GM19452 (cell line): ENCODE data around the gene LRPPRC.
"Not testable (repeated sequence)": the region's sequence is repeated elsewhere in the genome, so short reads cannot be mapped to it uniquely, and the experiment has no call there.

Experiments
- ATAC-seq: cut with Tn5 transposase; IDR thresholded peaks from one replicate; pipeline ENCODE4 v1.9.1; 2021; ENCODE audit not compliant: unreplicated experiment

Gene LRPPRC

DNA sequence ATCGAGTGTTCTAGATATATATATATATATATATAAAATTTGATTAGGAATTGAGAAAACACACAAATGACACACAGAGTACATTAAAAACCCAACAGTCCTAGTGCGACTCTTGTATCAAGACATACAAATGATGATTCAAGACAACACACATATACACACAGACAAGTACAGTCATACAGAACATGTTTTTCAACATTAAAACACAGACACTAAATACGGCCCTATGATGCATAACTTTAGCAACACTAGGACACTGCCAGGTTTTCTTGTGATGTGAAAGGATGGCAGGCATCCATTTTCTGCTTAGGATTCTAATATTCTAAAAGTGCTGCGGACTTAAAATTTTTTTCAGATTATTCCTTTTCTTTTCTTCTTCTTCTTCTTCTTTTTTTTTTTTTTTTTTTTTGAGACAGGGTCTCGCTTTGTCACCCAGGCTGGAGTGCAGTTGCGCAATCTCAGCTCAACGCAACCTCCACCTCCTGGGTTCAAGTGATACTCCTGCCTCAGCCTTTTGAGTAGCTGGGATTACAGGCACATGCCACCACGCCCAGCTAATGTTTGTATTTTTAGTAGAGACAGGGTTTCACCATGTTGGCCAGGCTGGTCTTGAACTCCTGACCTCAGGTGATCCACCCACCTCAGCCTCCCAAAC, 84.5 kb downstream of the LRPPRC start:
- not testable (repeated sequence) for ATAC-seq

DNA sequence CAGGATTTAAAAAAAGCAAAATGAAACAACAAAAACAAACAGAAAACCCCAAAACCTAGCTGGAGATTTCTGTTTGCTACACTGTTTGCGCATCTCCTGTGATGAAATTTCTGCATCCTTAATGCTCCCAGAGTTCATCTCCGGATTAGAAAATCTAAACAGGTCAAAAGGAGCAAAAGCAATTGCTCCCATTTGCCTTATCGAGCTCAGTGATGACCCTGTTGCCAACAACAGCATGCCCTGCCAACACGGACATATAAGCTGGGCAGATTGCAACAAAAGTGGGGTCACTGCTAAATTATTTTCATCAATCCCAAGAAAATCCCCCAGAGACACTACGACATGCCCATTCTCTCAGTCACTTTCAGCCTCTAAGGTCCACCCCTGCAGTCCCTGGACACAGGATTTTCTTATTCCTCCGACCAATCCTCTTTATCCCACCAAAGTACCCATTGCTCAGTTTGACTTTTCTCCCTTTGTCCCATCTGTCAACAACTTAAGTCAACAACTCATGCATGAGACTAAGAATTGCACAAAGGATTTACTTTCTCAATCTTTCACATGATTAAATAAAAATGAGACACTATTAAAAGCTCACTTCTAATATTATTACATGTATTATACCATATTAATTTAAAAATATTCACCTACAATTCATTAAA, 89.2 kb downstream of the LRPPRC start:
- ATAC-seq, result no peak

DNA sequence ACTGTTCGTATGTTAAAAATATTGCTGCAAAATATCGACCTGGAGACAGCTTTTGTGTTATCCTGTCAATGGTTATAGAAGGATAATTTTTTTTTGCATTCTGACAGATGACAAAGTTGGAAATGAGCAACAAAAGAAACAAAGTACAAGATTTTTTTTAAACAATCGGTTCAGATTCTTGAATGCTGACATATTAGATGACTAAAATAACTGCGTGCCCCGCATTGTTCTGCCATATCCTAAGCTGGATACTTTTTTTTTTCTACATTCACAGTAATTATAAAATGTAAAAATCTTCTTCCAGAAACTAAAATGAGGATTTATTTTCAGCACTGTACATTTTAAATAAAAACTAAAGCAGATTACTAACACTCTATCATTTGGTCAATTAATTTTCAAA, 89.9 kb downstream of the LRPPRC start:
- ATAC-seq, result no peak

DNA sequence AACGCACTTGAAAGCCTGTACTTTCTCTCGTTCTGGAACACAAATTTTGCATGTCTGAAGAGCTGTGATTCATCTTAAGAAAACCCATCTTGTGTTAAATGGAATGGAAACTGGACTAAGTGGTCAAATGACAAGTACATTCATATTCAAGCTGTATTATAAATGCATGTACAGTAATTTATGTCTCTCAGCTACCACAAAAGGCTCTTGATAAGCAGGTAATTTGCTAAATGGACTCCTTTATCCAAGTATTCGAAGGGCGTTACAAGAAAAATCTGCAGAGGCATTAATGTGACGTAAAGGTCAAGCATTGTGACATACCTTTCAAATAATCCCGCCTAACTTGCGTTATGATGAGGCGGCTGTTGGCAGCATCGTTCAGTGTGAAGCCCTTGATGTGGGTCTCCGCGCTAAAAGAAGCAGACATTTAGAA, 90.4 kb downstream of the LRPPRC start:
- no peak for ATAC-seq

DNA sequence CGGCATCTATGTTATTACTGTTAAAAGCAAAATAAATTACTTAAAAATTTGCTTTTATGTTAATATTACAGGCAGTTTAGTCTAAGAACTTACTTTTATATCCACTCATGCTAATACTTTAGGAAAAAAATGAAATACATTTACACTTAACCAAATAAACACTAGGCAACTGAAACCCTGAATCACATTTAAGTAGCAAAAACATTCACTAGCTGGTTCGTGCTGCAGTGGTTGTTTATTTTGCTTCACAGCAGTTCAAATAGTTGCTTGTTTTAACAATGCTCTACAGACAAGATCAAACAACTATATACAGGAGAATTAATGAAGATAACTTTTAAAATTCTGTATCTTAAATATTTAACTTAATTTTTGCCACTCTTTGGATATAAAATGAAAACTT, 96.2 kb downstream of the LRPPRC start:
- ATAC-seq, result no peak

DNA sequence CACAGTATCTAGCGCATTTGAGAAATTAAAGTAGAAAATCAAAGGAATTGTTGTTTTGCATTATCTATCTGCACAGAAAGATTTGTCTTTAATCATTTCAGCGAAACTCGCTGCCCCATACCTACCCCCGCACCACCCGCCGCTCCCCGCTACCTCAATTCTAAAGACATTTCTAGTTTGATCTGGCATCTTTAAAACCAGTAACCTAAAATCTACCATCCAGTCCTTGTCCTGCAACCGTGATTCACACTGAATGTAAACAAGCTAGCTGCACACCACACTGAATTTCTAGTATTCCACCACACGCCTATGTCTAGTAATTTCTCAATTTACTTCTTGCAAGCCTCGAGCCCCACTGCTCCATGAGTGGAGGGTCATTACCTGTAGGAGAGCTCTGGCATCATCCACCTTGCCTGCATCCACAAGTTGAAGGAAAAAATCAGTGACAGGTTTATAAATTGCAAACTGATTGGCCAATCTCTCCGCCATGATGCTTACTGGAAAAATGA, 96.9 kb downstream of the LRPPRC start:
- ATAC-seq, result no peak

DNA sequence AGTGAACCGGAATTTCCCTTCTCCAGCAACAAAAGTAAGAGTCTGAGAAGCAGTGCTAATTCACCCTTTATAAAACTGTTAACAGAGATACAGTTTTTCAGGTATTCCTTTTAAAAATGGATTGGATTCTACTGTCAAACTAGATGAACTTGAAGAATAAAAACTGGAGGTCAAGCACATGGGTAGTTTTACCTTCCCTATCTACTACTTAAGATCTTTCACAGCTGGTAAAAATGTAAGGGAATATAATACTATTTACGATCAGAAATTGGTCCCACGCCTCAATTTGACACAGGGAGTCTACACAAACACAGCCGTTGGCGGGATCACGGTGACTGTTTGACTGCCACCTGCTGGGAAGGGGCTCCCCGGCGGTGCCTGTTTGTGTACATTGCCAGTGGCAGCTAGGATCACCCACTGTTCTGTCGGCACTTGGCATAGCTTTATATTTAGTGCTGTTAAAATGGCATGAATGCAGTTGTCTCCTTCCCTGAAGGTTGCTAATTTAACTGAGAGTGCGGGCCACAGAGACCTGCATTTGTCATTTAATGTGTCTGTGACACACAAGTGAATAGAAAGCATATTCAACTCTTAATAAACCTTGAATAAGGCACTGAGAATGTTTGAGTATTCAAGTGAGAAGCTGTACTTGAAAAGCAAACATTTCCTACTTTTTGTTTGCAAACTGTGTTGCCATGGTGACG, 97.5 kb downstream of the LRPPRC start:
- ATAC-seq, result no peak

DNA sequence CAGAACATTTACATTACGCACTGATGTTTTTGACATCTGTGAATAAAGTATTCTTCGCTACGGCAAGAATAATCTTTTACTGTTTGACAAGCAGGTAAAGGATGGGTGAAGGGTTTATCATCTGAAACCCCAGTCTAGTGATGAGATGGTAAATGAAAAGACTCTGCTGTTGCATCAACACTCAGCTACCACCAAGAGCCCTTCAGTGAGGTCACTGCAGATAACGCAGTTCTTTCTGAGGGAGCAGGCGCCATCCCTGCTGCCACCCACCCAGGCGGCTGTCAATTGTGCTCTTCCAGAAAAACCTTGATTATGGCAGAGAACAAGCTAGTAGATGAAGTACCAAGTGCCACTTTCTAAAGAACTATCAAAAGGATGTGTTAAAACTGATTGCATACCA, 98.3 kb downstream of the LRPPRC start:
- no peak for ATAC-seq

DNA sequence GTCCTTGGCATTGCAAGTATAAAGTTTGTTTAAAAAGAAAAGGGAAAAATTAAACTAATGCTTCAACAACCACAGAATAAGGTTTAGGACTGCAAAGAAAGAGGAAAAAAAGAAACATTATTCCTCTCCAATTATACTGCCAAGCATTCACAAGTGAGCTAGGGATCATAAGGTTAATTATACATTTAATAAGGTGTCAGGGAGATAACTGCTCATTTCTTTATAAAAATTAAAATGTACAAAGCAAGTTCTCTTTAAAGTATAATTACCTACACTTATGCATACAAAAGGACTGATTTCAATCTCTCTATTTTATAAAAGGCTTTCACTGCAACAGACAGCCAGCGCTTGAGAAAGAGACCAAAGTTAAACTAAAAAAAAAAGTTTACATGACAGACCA, 98.9 kb downstream of the LRPPRC start:
- no peak for ATAC-seq

DNA sequence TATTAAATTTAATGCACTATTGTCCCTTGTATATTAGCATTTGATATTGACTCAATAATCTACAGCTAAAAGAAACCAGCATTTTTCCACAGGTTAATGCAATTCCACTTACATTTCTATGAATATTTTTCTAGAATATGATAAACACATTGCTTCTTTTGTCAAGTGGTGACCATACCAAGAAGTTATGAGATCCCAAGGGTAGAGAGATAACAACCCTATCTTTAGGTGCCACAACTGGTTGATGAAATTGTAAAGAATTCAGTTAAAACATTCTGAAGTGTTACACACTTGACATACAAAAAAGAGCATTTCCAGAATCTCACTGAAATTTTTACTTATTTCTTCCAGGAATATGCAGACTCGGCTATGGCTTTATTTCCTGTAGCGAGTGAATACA, 101.0 kb downstream of the LRPPRC start:
- no peak for ATAC-seq

DNA sequence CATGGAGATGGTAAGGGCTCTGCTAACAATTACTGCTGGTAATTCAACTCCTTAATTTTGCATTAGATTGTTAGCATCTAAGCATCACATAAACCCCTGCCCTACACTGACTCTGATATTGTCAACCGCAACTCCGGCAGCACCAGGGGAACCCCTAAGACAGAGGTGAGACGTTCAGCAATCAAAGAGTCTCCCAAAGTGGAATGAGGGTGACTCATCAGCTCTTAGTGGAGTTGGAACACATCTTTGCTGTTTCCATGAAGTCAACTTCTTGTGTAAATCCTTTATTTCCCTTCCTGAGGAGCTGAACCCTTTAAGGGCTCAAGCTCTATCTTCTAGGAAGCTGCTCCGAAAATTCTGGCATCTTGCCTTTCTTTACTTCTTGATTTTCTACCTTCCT, 104.9 kb downstream of the LRPPRC start:
- no peak for ATAC-seq

DNA sequence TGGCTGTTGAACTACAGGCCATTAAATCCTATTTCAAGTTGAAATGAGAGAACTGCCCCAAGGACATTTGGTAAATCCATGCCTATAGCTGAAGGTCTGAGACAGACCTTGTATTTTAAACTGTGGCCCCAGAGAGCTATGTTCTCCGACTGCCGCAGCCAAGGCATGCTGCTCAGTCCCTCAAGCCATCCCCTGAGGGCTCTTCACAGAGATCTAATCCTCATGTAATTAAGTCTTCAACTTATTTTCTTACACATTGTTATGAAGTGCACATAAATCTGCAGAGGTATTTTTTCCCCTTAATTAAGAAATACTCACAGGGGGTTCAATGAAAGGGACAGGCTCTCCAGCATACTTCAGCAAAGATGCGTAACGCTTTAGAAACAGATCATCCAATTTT, 106.4 kb downstream of the LRPPRC start:
- no peak for ATAC-seq

DNA sequence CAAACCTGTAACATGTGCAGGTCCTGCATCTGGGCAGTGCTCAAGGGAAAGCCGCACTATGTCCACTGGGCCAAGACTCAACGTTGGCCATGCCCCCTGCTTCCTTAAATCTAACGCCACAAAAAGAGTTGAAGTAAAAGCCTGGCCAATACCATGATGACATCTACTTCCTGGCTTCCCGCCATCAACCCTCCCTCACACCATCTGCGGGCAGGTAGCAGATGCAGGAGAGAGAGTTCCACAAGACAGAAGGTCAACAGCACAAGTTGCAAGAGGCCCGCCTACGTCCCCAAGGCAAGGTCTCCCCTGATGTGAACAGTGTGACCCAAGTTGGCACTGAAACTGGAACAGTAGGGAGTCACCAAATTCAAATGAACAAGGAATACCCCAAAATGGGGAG, 108.6 kb downstream of the LRPPRC start:
- no peak for ATAC-seq

DNA sequence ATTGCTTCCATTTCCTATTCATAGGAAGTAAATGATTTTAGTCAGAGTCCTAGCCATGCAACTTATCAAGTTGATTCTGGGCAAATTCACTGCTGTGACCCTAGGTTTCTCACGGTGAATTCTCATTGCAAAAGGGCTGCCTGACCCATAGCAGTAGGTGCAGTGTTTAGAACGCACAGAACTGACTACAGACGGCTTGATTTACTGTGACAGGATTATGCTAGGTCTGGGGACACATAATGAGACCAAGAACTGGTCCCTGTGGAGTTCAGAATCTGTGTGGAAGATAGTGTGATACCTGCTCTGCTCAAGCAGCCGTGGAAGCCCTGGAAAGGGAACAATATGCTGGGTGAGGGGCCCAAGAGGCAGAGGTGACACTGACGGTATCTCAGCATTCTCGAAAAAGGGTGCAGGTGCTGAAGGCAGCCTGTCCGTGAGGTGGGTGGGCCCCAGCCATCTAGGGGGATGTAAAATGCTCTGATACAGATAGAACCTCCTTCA, 110.6 kb downstream of the LRPPRC start:
- no peak for ATAC-seq

DNA sequence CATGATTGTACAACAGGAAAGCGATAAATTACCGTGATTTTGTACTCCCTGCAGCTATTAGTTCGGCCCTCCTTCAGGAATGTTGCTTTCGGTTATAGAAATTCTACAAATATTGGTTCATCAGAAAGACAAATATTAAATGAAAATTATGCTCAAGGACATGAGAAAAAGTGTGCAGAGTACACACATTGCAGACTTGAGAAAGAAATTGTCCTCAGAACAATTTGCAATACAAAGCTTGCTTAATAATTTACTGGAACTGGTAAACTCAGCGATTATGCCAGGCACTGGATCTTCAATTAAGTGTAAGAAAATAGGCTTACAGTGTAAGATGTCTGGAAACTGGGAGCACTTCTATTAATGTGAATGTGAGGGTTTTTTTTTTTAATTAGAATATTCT, 111.1 kb downstream of the LRPPRC start:
- no peak for ATAC-seq

DNA sequence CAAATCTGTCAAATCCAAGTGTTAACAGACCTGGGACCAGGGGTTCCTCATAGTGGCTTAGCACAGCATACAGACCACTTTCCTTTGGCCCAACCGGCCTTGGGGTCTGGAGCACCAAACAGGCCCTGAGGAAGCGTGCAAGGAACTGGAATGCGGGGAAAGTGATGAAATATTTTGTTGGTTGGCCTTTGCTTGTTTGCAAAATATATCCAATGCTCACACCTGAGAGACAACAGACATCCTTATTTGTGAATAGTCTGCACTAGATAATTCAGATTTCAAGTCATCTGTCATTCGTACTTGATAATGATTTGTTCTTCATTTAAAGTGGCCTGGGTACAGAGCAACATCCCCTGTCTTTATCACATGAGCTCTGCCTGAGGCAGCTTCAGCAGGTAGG, 113.5 kb downstream of the LRPPRC start:
- ATAC-seq, result no peak

DNA sequence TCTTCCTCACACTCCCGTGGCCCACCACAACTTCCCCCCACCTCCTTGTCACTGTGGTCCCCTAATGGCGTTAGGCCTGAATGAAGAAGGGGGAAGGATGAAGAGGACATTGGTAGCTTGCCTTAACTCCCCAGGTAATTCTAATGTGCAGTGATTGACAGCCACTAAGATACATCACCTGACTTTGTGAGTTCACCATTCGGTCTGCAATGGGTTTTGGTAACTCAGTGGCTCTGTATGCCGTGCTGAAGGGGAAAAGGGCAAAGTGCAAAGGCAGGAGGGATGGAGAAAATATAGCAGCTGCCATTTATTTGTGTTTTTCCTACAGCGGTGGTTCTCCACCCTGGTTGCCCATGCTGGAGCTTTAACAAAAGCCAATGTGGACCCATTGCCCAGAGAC, 114.8 kb downstream of the LRPPRC start:
- ATAC-seq, result no peak

DNA sequence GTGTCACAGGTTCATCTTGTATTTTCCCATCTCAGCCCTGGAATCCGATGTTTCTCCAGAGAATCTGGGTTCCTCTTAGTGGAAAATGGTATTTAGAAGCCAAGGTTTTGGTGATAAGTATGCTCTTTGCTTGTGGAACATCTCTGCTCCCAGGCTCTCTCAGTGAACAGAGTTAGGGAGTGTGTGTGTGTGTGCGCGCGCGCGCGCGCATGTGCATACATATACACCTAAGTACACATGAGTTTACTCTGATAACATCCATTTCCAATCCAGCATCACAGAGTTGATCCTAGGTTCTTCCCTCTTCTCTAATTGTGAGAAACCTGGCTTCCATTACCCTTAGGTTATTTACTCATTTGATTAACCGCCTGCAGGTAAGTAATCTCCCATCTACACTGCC, 115.3 kb downstream of the LRPPRC start:
- no peak for ATAC-seq

DNA sequence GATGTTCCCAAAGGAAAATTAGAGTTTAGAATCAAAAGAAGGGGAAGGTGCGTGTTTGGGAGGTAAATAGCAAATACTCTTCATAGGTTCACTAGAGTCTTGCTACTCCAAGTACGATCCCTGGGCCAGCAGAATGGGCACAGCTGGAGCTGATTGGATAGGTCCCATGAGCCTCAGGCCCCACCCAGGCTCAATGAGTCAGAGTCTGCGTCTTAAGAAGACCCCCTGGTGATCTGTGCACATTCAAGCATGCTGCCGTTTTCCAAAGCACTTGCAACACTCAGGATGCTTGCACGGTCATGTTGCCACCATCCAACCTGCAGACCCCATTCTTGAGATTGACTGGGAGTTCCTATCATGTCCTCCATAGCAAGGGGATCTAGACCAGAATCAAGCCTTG, 116.5 kb downstream of the LRPPRC start:
- ATAC-seq, result no peak

DNA sequence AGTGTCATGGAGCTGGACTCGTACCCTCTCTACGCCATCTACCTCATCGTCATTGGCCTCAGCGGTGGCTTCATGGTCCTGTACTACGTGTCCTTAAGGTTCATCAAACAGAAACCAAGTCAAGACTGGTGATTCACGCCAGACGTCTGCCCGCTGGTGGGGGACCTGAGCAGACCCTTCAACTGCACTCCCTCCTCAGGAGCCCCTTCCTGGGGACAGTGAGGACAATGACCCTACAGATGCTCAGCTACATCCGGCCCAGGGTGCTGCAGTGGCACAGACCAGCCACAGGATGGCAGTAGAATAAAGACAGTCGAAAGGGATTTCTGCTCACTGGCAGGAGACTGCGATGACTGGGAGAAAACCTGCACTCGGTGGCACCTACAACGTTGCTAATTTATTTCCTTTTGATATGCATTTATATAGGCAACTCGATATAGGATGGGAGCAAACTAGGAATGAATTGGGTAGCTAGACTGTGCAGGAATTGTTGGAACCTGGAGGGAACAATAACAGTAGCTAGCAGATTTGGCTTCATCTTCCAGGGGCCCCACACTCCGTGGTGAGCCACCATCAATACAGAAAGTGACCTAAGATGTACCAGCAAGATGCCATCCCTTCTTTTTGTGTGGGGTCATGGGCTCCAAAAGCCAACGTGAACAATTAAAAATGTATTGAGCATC, 117.9 kb downstream of the LRPPRC start:
- peak; percentile 63 for ATAC-seq

DNA sequence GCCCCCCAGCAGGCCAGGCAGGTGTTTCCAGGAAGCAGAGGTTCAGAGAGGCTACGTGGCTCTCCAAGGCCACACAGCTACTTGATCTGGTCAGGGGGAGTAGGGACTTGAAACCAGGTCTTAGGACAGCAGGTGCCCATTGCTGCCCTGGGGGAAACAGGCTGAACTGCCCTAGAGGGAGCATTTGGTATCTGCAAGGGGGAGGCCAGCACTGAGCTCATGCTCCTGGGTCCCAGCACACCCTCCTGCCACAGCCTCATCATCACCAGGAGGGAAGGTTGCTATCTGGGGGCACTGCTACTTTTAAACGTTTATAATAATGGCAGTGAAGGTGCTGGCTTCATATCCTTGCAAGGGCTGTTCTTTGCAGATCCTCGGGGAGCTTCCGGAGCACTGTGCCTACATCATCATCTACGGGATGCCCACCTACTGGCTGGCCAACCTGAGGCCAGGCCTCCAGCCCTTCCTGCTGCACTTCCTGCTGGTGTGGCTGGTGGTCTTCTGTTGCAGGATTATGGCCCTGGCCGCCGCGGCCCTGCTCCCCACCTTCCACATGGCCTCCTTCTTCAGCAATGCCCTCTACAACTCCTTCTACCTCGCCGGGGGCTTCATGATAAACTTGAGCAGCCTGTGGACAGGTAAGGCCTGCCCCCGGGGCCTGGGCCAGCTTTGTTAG, 120.9 kb downstream of the LRPPRC start:
- ATAC-seq, result no peak
